ENCODE measurements around the gene RGS9BP.

GRCh38 chr19:32677657-32678056 lies 2.0 kb downstream of the RGS9BP start:
- TF ChIP-seq MED1 (CRISPR knock-in tag; IDR thresholded peaks at IDR 0.05) (no peak), POLR2AphosphoS2 (IDR thresholded peaks at IDR 0.05; ENCODE audit: low read depth, low read length) (no peak), CTCF (CRISPR knock-in tag; IDR thresholded peaks at IDR 0.05) (no peak), REST (IDR thresholded peaks at IDR 0.05; ENCODE audit: borderline replicate concordance in 1 of 2, low read depth in 1 of 2, low read length in 2 of 2) (no peak), FLYWCH1 (CRISPR knock-in tag; IDR thresholded peaks at IDR 0.05) (no peak), HMG20A (CRISPR knock-in tag; IDR thresholded peaks at IDR 0.05; ENCODE audit: borderline replicate concordance) (no peak), ESRRA (CRISPR knock-in tag; IDR thresholded peaks at IDR 0.05; ENCODE audit: low read depth) (no peak), ZBTB25 (CRISPR knock-in tag; IDR thresholded peaks at IDR 0.05) (no peak), FOXJ3 (CRISPR knock-in tag; IDR thresholded peaks at IDR 0.05; ENCODE audit: borderline replicate concordance) (no peak)

All from HepG2 (cell line).